Spleen (tissue), 11 donors: ENCODE measurements around the gene TBC1D12. TPM values are rescaled to one million over a fixed set of nuclear protein-coding genes. Genes with fewer than 3 reads are reported as not detected.
"Not testable (repeated sequence)": the region's sequence is repeated elsewhere in the genome, so short reads cannot be mapped to it uniquely, and the experiment has no call there.

Experiments
- DNase-seq: peaks from one replicate; pipeline ENCODE4 v3.0.0-alpha.2; 2020
- H3K27ac ChIP-seq, 8 donors: fragments of 200-600 bp; sonication (generic) in 7 of 8; 1 replicate in 4 of 8; 2 replicates in 4 of 8; pipeline versions ENCODE4 v1.5.0 to v1.8.0; 2016 to 2021; ENCODE audit warnings: inconsistent platforms in 4 of 8, mild to moderate bottlenecking in 4 of 8, moderate library complexity in 1 of 8
- H3K27me3 ChIP-seq, 7 donors: fragments of 200-600 bp; sonication (generic) in 6 of 7; replicated peaks in 1 of 7; 1 replicate in 4 of 7; 2 replicates in 3 of 7; pipeline versions ENCODE4 v1.5.0 to v1.8.0; 2016 to 2021; ENCODE audit warnings: inconsistent platforms in 3 of 7, mild to moderate bottlenecking in 1 of 7
- H3K36me3 ChIP-seq, 6 donors: fragments of 200-600 bp; sonication (generic) in 5 of 6; 1 replicate in 4 of 6; 2 replicates in 2 of 6; pipeline versions ENCODE4 v1.5.0 to v1.8.0; 2016 to 2021; ENCODE audit warnings: inconsistent platforms in 2 of 6
- H3K4me1 ChIP-seq, 6 donors: fragments of 200-600 bp; sonication (generic) in 5 of 6; 1 replicate in 3 of 6; 2 replicates in 3 of 6; pipeline versions ENCODE4 v1.5.0 to v1.8.0; 2016 to 2021; ENCODE audit warnings: inconsistent platforms in 3 of 6
- H3K4me3 ChIP-seq, 8 donors: fragments of 200-600 bp; sonication (generic) in 7 of 8; 1 replicate in 4 of 8; 2 replicates in 4 of 8; pipeline versions ENCODE4 v1.5.0 to v1.8.0; 2016 to 2021; ENCODE audit warnings: inconsistent platforms in 4 of 8, mild to moderate bottlenecking in 4 of 8, moderate library complexity in 2 of 8
- H3K9me3 ChIP-seq, 8 donors: fragments of 200-600 bp; sonication (generic) in 7 of 8; 1 replicate in 4 of 8; 2 replicates in 4 of 8; pipeline versions ENCODE4 v1.5.0 to v1.8.0; 2016 to 2021; ENCODE audit warnings: inconsistent platforms in 4 of 8
- CTCF ChIP-seq, 11 experiments: fragments of 200-600 bp in 7 of 11; fragments of 450-650 bp in 4 of 11; sonication (generic) in 4 of 11; IDR thresholded peaks in 8 of 11; conservative IDR thresholded peaks in 3 of 11; 1 replicate in 7 of 11; 2 replicates in 4 of 11; pipeline versions ENCODE4 v1.4.0 to v1.8.0; 2016 to 2021; ENCODE audit warnings: antibody characterized with exemption in 11 of 11, inconsistent platforms in 4 of 11, mild to moderate bottlenecking in 1 of 11
- POLR2A ChIP-seq, 3 donors: fragments of 450-650 bp; IDR thresholded peaks; one replicate each; pipeline ENCODE4 v1.5.1; 2017; ENCODE audit warnings: antibody characterized with exemption in 3 of 3, mild to moderate bottlenecking in 1 of 3
- POLR2AphosphoS5 ChIP-seq, 3 donors: sonication (generic); formaldehyde crosslinking; IDR thresholded peaks; one replicate each; pipeline ENCODE4 v1.5.1; 2017; ENCODE audit warnings: antibody characterized with exemption in 3 of 3
- WGBS, 5 donors: extraction: QIAGEN DNeasy Blood & Tissue Kit in 3 of 5; methylation state at CpG; one replicate each; pipeline versions ENCODE4 v1.1.5 to v1.1.7; 2013 to 2018; 5-methylcytosine and 5-hydroxymethylcytosine counted together
- intact Hi-C: fragments of 100-400 bp; cut with DNase I; formaldehyde crosslinking; loops from one replicate; pipeline ENCODE4 v1.15.0; 2023; ENCODE audit warnings: low total_unique reads
- polyA plus RNA-seq, 3 donors: library from polyadenylated mRNA; stranded (reverse); fragments of 200-250 nt; gene quantifications; one replicate each; pipeline ENCODE4 v1.2.1, GENCODE V29; 2013
- total RNA-seq, 7 donors: library from RNA; depleted of rRNA in 3 of 7; stranded (reverse); fragments of >200 nt in 3 of 7; fragmentation: NEBNext Ultra II Directional in 4 of 7; extraction: Animal tissue kit (Norgen Biotek cat#: 25700) in 4 of 7; gene quantifications; one replicate each; pipeline versions ENCODE4 v1.1.0 to v1.2.1, GENCODE V29; 2016 to 2021
- donor health status: healthy with polysubstance abuse.
- donor health status: DM: no; HTN: no; CAD: no; lungs with moderate emphysema.
- donor health status: DM: no; HTN: no; CAD: no.
- donor health status: Bipolar disorder and iron deficiency.
- donor health status: healthy.
- donor health status: DM: no; HTN: no; CAD: no.
- donor health status: DM: yes; HTN: yes; CAD: no.

The TBC1D12 gene
- total and polyA plus RNA-seq, 10 donors = 6.6 to 21.6 (median 11.8) TPM

GRCh38 chr10:94524146-94524545 lies 121.8 kb downstream of the TBC1D12 start:
- peaks cover 0 to 37% (median 3%) of the 10 kb centered on the region in 6 donors for H3K36me3 ChIP-seq
- H3K9me3 ChIP-seq = no peaks in the 10 kb centered on the region
- no peaks in the 10 kb centered on the region for H3K27me3 ChIP-seq
- intact Hi-C loops = no loop called here
- no peak overlapping the region for H3K4me3 ChIP-seq
- WGBS, 5 donors = 84 to 96% (median 91%) methylated on average over 7 of the region's 7 CpGs
- TF ChIP-seq POLR2AphosphoS5 (IDR thresholded peaks at IDR 0.05) (no peak), CTCF (IDR thresholded peaks at IDR 0.05 in 8 of 11, conservative IDR thresholded peaks at IDR 0.05 in 3 of 11) (no peak), POLR2A (IDR thresholded peaks at IDR 0.05) (no peak)
- H3K27ac ChIP-seq = no peak overlapping the region
- no peak for DNase-seq
- H3K4me1 ChIP-seq = no peaks in the 10 kb centered on the region

- DNase-seq = no peak
- Histone ChIP-seq H3K36me3 (peaks cover 0 to 42% (median 3%) of the 10 kb centered on the region in 6 donors), H3K4me1 (no peaks in the 10 kb centered on the region), H3K9me3 (no peaks in the 10 kb centered on the region), H3K4me3 (no peak overlapping the region), H3K27ac (no peak overlapping the region), H3K27me3 (no peaks in the 10 kb centered on the region)
- intact Hi-C loops = no loop called here
- no peak for TF ChIP-seq CTCF (IDR thresholded peaks at IDR 0.05 in 8 of 11, conservative IDR thresholded peaks at IDR 0.05 in 3 of 11)
- TF ChIP-seq POLR2A (IDR thresholded peaks at IDR 0.05) = no peak
- no peak for TF ChIP-seq POLR2AphosphoS5 (IDR thresholded peaks at IDR 0.05)
- 93 to 96% (median 96%) methylated on average over 5 of the region's 5 CpGs for WGBS, 5 donors
Observed at GRCh38 chr10:94524711-94525110, 122.4 kb downstream of the TBC1D12 start.

GRCh38 chr10:94531550-94531949 lies 129.2 kb downstream of the TBC1D12 start:
- intact Hi-C loops, H3K9me3 ChIP-seq, H3K4me1 ChIP-seq: not testable (repeated sequence)

GRCh38 chr10:94533027-94533426 lies 130.7 kb downstream of the TBC1D12 start:
- no peaks in the 10 kb centered on the region for H3K27me3 ChIP-seq
- TF ChIP-seq CTCF (IDR thresholded peaks at IDR 0.05 in 8 of 11, conservative IDR thresholded peaks at IDR 0.05 in 3 of 11) = no peak
- TF ChIP-seq POLR2AphosphoS5 (IDR thresholded peaks at IDR 0.05) = no peak
- TF ChIP-seq POLR2A (IDR thresholded peaks at IDR 0.05) = no peak
- H3K4me3 ChIP-seq = no peak overlapping the region
- DNase-seq = no peak
- no peaks in the 10 kb centered on the region for H3K4me1 ChIP-seq
- H3K9me3 ChIP-seq = no peaks in the 10 kb centered on the region
- 84 to 94% (median 88%) methylated on average over 1 of the region's 1 CpG for WGBS, 5 donors
- intact Hi-C loops = no loop called here
- peaks cover 0 to 50% (median 0%) of the 10 kb centered on the region in 6 donors for H3K36me3 ChIP-seq
- no peak overlapping the region for H3K27ac ChIP-seq

More at GRCh38 chr10:94531550-94531949, 129.2 kb downstream of the TBC1D12 start:
- peaks cover 0 to 50% (median 0%) of the 10 kb centered on the region in 6 donors for H3K36me3 ChIP-seq
- H3K27ac ChIP-seq, H3K4me3 ChIP-seq, DNase-seq, H3K27me3 ChIP-seq: not testable (repeated sequence)

GRCh38 chr10:94542282-94542681 lies 139.9 kb downstream of the TBC1D12 start:
- 86 to 97% (median 95%) methylated on average over 2 of the region's 2 CpGs for WGBS, 5 donors
- intact Hi-C loops, H3K9me3 ChIP-seq, H3K27ac ChIP-seq, H3K4me3 ChIP-seq, DNase-seq, H3K27me3 ChIP-seq, H3K36me3 ChIP-seq: not testable (repeated sequence)
- peaks cover 8 to 30% (median 19%) of the 10 kb centered on the region in 6 donors for H3K4me1 ChIP-seq
